ENCODE measurements around the gene CDC16. TPM values are rescaled to one million over a fixed set of nuclear protein-coding genes. Genes with fewer than 3 reads are reported as not detected.
"Not testable (repeated sequence)": the region's sequence is repeated elsewhere in the genome, so short reads cannot be mapped to it uniquely, and the experiment has no call there.

CDC16 gene
- total RNA-seq (ENCODE audit: insufficient read depth, low replicate concordance) = 52.5 TPM

- peak; percentile 95 for DNase-seq (ENCODE audit: low spot score)
Measured at GRCh38 chr13:114234645-114235421, at the start of gene CDC16. Gene CDC16, plus strand, starts transcription at chr13:114234897. Its CDS starts 188 bp downstream, at chr13:114235085.

DNA sequence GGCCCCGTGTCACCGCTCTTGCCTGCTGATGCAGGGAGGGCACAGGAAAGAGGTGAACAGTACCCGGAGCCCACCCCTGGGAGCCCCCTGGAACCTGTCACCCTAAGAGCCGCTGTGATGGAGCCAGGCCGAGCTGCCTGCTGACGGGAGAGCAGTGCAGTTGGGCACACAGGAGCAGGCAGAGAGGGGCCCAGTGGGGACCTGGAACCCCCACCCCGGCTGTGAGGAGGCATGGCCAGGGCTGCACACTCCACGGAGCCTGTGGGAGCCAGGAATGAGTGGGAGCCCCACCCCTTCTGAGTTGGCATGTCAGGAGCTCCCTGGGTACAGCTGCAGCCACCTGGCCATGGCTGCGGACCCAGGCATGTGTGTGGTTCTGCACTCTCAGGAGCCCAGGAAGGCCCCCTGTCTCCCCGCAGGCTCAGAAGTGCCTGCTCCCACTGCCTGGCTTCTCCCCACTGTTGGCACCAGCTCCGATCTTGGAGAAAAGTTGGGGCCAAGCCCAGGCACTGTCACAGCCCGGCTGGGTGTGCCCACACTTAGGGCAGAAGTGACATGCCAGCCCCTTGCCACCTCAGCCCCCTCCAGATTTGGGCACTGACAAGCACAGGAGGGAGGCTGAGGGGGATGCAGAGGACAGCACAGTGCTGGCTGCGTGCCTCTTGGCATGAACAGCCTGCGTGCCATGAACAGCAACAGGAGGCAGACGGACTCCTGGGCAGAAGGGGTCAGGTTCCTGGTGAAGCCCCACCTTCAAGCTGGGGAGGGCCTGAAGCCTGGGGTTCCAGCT lies 49.3 kb upstream of the CDC16 start:
- DNase-seq (ENCODE audit: low spot score) = no peak

DNA sequence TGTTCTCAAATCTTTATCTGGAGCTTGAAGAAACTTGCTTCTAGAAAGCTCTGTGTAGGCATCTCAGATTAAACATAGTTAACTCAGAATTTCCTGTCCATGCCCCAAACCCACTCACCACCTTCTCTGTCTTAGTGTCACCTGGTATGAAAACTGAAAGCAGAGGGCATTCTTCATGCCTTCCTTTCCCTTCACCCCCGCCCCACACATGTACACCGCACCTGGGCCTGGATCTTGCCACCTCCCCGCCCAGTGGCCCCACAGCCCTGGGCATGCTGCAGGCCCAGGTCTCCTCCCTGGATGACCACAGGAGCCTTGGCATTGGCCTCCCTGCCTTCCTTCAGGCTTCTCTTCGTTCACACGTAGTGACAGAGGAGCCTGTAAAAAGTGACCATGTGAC lies 39.8 kb upstream of the CDC16 start:
- DNase-seq (ENCODE audit: low spot score) = no peak

- DNase-seq (ENCODE audit: low spot score) = no peak
Measured at GRCh38 chr13:114196629-114197028, 38.1 kb upstream of the CDC16 start.

DNA sequence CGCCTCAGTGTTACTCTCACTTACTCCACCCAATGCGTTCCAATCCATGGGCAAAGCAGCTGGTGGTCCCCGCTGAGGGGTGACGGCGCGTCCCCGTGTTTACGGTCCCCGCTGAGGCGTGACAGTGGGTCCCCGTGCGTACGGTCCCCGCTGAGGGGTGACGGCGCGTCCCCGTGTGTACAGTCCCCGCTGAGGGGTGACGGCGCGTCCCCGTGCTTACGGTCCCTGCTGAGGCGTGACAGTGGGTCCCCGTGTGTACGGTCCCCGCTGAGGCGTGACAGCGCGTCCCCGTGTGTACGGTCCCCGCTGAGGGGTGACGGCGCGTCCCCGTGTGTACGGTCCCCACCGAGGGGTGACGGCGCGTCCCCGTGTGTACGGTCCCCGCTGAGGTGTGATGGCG lies 36.1 kb upstream of the CDC16 start:
- DNase-seq (ENCODE audit: low spot score) = no peak

DNA sequence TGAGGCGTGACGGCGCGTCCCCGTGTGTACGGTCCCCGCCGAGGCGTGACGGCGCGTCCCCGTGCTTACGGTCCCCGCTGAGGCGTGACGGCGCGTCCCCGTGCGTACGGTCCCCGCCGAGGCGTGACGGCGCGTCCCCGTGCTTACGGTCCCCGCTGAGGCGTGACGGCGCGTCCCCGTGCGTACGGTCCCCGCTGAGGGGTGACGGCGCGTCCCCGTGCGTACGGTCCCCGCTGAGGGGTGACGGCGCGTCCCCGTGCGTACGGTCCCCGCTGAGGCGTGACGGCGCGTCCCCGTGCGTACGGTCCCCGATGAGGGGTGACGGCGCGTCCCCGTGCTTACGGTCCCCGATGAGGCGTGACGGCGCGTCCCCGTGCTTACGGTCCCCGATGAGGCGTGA lies 35.2 kb upstream of the CDC16 start:
- not testable (repeated sequence) for DNase-seq (ENCODE audit: low spot score)

GRCh38 chr13:114199954-114200353 lies 34.7 kb upstream of the CDC16 start:
- no peak for DNase-seq (ENCODE audit: low spot score)

DNA sequence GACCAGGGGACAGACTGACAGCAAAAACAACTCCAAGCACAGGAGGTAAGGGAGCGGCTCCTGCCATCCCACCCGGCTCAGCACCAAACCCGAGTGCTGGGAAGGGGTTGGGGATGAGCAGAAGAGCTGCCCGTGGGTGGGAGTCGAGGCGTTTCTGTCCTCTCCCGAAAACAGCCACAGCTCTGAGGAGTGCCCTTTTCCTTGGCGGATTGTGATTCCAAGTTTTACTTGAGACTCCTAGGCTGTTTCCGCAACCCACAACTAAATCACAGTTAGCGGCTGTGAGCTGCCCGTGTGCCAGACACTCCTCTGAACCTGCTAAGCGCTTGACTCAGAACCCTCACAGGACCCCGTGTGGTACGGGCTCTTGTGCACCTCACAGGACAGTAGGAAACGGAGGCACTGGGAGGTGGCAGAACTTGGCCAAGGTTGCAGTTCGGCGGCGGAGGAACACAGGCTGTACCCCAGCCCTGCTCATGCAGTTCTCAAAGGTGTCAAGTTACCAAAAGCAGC lies 34.2 kb upstream of the CDC16 start:
- DNase-seq (ENCODE audit: low spot score) = no peak

- DNase-seq (ENCODE audit: low spot score) = no peak
Measured at GRCh38 chr13:114202581-114202980, 32.1 kb upstream of the CDC16 start.

DNA sequence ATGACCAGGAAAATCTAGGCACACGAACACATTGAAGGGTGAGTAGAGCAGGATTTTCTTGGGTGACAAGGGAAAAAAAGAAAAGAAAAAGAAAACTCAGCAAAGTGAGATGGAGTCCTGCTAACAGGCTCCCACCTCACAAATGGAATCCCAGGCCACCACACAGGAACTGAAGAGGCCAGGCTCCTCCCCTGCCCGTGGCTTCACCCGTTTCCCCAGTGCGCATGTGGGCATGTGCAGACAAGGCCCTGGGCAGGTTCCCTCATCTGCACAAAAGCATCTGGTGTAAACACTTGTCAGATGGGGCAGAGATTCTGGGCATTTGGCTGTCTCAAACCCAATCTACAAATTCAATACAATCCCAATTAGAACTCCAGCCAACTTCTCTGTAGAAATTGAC lies 31.2 kb upstream of the CDC16 start:
- DNase-seq (ENCODE audit: low spot score) = no peak

GRCh38 chr13:114204894-114205293 lies 29.8 kb upstream of the CDC16 start:
- no peak for DNase-seq (ENCODE audit: low spot score)

GRCh38 chr13:114208134-114208533 lies 26.6 kb upstream of the CDC16 start:
- no peak for DNase-seq (ENCODE audit: low spot score)

DNA sequence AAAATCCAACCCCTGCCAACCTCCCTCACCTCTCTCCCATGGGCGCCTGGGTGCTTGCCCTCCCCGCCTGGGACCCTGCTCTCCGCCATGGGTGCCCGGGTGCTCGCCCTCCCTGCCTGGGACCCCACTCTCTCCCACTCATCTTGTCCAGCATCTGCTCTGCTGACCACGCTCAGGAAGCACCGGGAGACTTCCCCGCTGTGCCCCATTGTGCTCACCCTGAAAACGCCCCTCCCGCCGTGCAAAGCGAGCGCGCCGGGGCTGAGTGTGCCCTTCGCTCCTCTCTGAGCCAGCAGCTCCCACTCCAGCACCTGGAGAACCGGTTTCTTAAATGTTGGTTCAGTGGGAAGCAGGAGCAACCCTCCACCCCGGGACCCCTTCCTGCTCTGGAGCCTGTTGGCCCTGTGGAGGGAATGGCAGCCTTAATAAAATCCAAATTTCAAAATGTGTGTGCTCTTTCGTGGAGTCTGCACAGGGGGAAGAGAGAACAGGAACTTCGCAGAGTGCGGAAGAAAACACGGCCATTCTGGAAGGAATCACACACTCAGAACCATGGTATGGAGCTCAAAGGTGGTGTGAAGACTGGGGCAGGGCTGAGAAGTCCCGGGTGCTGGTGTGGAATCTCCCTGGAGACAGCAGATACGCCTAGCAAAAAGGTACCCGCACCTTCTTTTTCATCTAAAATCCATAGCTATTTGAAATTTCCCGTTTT lies 23.1 kb upstream of the CDC16 start:
- no peak for DNase-seq (ENCODE audit: low spot score)

DNA sequence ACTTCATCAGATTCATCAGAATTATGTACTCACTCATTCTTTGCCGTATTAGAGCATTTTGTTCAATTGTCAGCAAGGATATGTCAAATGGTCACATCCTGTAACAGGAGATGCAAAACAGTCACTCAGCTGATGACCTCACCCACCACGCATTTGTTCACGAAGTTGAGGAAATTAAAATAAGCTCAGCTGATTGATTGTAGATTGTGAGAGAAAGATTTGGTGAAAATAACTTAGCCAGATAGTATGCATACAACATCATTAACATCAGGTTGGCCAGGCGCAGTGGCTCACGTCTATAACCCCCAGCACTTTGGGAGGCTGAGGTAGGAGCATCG lies 22.6 kb upstream of the CDC16 start:
- no peak for DNase-seq (ENCODE audit: low spot score)

DNA sequence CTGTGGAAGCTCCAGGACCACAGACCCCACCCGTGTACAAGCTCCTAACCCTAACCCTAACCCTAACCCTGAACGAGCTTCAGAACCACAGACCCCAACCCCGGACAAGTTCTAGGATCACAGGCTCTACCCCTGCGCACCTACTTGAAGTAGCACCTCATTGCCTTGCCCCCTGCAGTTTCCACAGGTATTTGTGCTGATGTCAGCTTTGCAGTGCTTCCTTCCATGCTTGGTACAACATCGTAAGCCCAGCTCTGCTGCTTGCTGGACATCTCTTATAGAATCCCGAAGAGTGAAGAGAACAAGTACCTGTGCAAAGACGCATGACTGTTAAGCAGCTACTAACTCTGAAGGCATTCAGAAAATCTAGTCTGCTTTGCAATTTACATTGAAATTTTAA lies 20.7 kb upstream of the CDC16 start:
- no peak for DNase-seq (ENCODE audit: low spot score)

DNA sequence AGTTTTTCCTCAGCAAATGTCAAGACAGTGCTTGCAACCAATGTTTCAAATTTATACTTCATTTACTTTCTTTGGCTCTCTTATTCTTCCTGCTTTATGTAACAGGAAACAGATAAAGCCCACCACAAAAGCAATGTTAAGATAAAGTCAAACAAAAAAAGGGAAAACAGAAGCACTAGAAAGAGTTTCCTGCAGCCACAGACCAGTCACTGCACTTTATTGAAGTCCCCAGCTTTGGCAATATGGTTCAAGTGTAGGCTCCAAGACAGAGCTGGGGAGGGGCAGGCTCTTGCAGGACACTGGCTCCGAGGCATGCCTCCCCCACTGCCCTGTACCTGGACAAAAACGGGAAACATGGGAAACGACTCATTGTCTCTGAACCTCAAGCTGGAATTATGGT lies 15.3 kb upstream of the CDC16 start:
- no peak for DNase-seq (ENCODE audit: low spot score)

DNA sequence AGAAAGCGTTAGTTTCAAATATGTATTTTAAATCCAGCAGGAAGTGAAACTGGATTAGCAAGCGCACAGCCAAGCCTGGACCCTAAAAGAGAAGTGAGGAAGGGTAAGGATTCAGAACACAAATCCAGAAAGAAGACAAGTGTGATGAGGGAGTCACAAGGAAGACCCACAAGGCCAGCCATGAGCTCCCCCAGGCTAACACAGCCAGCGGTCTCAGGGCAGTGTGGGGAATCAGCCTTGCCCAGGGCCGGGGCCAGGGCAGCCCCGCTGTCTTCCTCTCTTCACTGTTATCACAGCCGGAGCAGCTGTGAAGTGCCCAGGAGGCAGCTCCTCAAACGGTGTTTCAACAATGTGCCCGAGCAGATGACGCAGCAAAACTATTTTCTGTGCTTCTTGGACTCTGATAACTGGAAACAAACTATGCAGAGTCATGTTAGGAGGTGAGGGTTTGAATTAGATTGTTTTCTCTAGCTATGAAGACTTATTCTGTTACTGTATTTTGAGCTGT lies 12.2 kb upstream of the CDC16 start:
- peak; percentile 45 for DNase-seq (ENCODE audit: low spot score)

GRCh38 chr13:114224201-114224600 lies 10.5 kb upstream of the CDC16 start:
- no peak for DNase-seq (ENCODE audit: low spot score)

- DNase-seq (ENCODE audit: low spot score) = no peak
Measured at GRCh38 chr13:114225610-114226009, 9.1 kb upstream of the CDC16 start.

DNA sequence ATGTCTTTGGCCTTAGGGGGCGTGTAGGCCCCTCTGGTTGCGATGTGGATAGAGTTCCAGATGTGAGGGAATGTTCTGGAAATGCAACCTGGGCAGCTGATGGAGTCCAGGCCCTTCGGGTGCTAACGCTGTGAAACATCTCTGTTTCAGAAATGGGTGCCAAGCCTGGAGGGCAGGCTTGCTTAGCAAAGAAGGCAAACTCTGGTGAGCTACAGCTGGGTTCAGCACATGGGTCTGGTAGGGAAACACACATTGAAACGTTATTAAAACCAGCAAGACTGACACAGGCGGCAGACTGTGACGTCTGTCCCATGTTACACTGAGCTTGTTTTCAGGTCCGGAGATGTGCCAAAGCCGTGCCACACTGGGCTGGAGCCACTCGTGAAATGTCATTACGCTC lies 8.6 kb upstream of the CDC16 start:
- DNase-seq (ENCODE audit: low spot score) = no peak

DNA sequence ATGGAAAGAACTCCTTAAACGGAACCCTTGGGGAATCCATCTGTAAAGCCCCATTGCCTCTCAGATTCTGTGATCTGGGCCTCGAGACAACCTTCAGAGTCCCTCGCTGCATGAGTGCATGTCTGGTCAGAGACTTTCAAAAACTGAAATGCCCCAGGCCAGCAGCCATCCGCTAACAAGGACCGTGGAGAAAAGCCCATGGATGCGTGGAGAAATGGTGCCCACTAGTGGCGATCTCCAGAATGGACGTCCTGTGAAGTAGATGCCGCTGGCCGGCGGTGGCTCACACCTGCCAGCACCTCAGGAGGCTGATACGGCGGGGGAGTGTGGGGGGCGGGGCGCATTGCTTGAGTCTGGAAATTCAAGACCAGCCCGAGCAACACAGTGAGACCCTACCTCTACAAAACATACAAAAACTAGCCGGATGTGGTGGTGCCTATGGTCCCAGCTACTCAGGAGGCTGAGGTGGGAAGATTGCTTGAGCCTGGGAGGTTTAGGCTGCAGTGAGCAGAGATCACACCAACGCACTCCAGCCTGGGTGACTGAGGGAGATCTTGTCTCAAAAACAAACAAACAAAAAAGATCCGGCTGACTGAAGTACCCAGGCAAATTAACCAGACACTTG lies 7.9 kb upstream of the CDC16 start:
- DNase-seq (ENCODE audit: low spot score) = peak; percentile 82

- no peak for DNase-seq (ENCODE audit: low spot score)
Measured at GRCh38 chr13:114227528-114227927, 7.2 kb upstream of the CDC16 start.

Measured in umbilical cord (tissue), 2 donors.